COLO829 (cell line): Measurements from ENCODE around the gene SLC26A9.

Source experiments
- DNase-seq: peaks from one replicate; pipeline ENCODE4 v3.0.0; 2012; ENCODE audit warnings: low spot score

The SLC26A9 gene

GRCh38 chr1:205947024-205947423 lies 3.8 kb upstream of the SLC26A9 start:
- no peak for DNase-seq

- peak; percentile 17 for DNase-seq
Observed at GRCh38 chr1:205945069-205945468, 1.8 kb upstream of the SLC26A9 start.

- DNase-seq = no peak
Observed at GRCh38 chr1:205944525-205944924, 1.3 kb upstream of the SLC26A9 start.

- DNase-seq = no peak
Observed at GRCh38 chr1:205942631-205943159, 561 bp downstream of the SLC26A9 start.

GRCh38 chr1:205940710-205941109 lies 2.5 kb downstream of the SLC26A9 start:
- DNase-seq = no peak

- DNase-seq = peak; percentile 28
Observed at GRCh38 chr1:205939690-205940330, 3.4 kb downstream of the SLC26A9 start.

- no peak for DNase-seq
Observed at GRCh38 chr1:205938682-205939081, 4.6 kb downstream of the SLC26A9 start.

- DNase-seq = no peak
Observed at GRCh38 chr1:205936846-205937586, 6.2 kb downstream of the SLC26A9 start.

- DNase-seq = no peak
Observed at GRCh38 chr1:205936311-205936710, 6.9 kb downstream of the SLC26A9 start.

- DNase-seq = no peak
Observed at GRCh38 chr1:205935869-205936268, 7.4 kb downstream of the SLC26A9 start.

- DNase-seq = no peak
Observed at GRCh38 chr1:205934788-205935187, 8.5 kb downstream of the SLC26A9 start.

GRCh38 chr1:205933671-205934618 lies 9.3 kb downstream of the SLC26A9 start:
- peak; percentile 78 for DNase-seq

GRCh38 chr1:205932776-205933175 lies 10.5 kb downstream of the SLC26A9 start:
- DNase-seq = no peak

- DNase-seq = no peak
Observed at GRCh38 chr1:205930799-205931281, 12.4 kb downstream of the SLC26A9 start.

GRCh38 chr1:205930195-205930577 lies 13.1 kb downstream of the SLC26A9 start:
- DNase-seq = no peak

- no peak for DNase-seq
Observed at GRCh38 chr1:205929496-205930194, 13.6 kb downstream of the SLC26A9 start.

GRCh38 chr1:205928317-205928716 lies 14.9 kb downstream of the SLC26A9 start:
- DNase-seq = no peak

GRCh38 chr1:205927676-205928075 lies 15.6 kb downstream of the SLC26A9 start:
- DNase-seq = no peak

- DNase-seq = no peak
Observed at GRCh38 chr1:205927247-205927646, 16.0 kb downstream of the SLC26A9 start.

GRCh38 chr1:205926636-205927035 lies 16.6 kb downstream of the SLC26A9 start:
- no peak for DNase-seq

GRCh38 chr1:205926213-205926612 lies 17.0 kb downstream of the SLC26A9 start:
- no peak for DNase-seq

- no peak for DNase-seq
Observed at GRCh38 chr1:205925736-205926135, 17.5 kb downstream of the SLC26A9 start.
